Measurements from ENCODE around the gene NKX2-1. TPM values are rescaled to one million over a fixed set of nuclear protein-coding genes. Genes with fewer than 3 reads are reported as not detected.
A peak's percentile ranks its signal among the peaks of the same experiment; 100 is the strongest.

NKX2-1 gene
- total RNA-seq, 1 experiment from 2014 or later, result not detected

- Histone ChIP-seq H4K20me1 (ENCODE audit: control insufficient read depth, insufficient read depth, insufficient read length) (no peaks in the 10 kb centered on the region), H3K56ac (ENCODE audit: insufficient read length, low read depth, low read length) (no peak overlapping the region), H2BK5ac (ENCODE audit: insufficient read length, low read length) (no peak overlapping the region), H3K18ac (ENCODE audit: insufficient read length, low read depth, low read length) (no peak overlapping the region), H2BK120ac (ENCODE audit: low read depth, low read length, poor library complexity, severe bottlenecking) (no peak overlapping the region), H2BK12ac (ENCODE audit: insufficient read length, low read depth, low read length) (no peak overlapping the region), H3K9me3 (ENCODE audit: control insufficient read depth, low read depth, low read length) (no peaks in the 10 kb centered on the region), H3K23me2 (ENCODE audit: insufficient read length, low read depth, low read length, poor library complexity, severe bottlenecking) (no peaks in the 10 kb centered on the region), H4K91ac (ENCODE audit: insufficient read length, low read depth, low read length) (no peak overlapping the region), H3T11ph (ENCODE audit: low read length) (no peak overlapping the region), H4K5ac (ENCODE audit: insufficient read length, low read depth, low read length) (no peak overlapping the region), H3K23ac (ENCODE audit: insufficient read length, low read depth, low read length) (no peak overlapping the region), H3K27ac (ENCODE audit: insufficient read length, low read depth, low read length) (no peak overlapping the region), H3K14ac (ENCODE audit: insufficient read depth, low read length) (no peak overlapping the region), H3K4ac (ENCODE audit: low read depth, low read length) (no peak overlapping the region), H4K8ac (replicated peaks; ENCODE audit: insufficient read length, low read depth, low read length) (no peak overlapping the region), H3K4me2 (ENCODE audit: insufficient read depth, insufficient read length, low read length) (peak overlapping the region; percentile 31), H3K79me2 (ENCODE audit: insufficient read depth, low read length) (no peaks in the 10 kb centered on the region), H2AFZ (ENCODE audit: low read length) (no peak overlapping the region), H3K9ac (ENCODE audit: extremely low read depth, insufficient read length, low read length) (no peak overlapping the region), H2AK5ac (ENCODE audit: insufficient read length, low read length) (no peak overlapping the region), H3K79me1 (ENCODE audit: insufficient read depth, low read depth, low read length, poor library complexity, severe bottlenecking) (no peaks in the 10 kb centered on the region), H2BK20ac (ENCODE audit: low read depth, low read length, poor library complexity, severe bottlenecking) (no peak overlapping the region), H3K27me3 (ENCODE audit: insufficient read depth, low read length) (peaks cover 91% of the 10 kb centered on the region), H3K4me1 (ENCODE audit: insufficient read depth, low read length) (no peaks in the 10 kb centered on the region), H2BK15ac (ENCODE audit: low read depth, low read length) (no peak overlapping the region)
- peaks cover 97% of the 10 kb centered on the region for H3K27me3 Mint-ChIP-seq (ENCODE audit: low read depth)
- H3K9me3 Mint-ChIP-seq, result peaks cover 6 to 16% of the 10 kb centered on the region in 2 experiments; a peak in 4 of 5 replicates
- no peak for TF ChIP-seq CTCF (conservative IDR thresholded peaks at IDR 0.05)
- no CpG with 5 or more reads among the region's 32 CpGs for WGBS (ENCODE audit: extremely low coverage, insufficient read length, low lambda C conversion rate)
- no peaks in the 10 kb centered on the region; a peak in 2 of 7 replicates for H3K36me3 Mint-ChIP-seq (ENCODE audit: insufficient read depth in 1 of 3, low read depth in 3 of 3)
- no peak overlapping the region for H3K27ac Mint-ChIP-seq
- peak; percentile 61 for DNase-seq
- peak overlapping the region in 1 of 2 experiments; percentile 73; a peak in 3 of 5 replicates for H3K4me3 Mint-ChIP-seq
- H3K4me1 Mint-ChIP-seq, result peaks cover 28 to 58% of the 10 kb centered on the region in 2 experiments
These were observed 11.5 kb downstream of the NKX2-1 start for GRCh38 chr14:36508418-36509068.
